IPS-18a (cell line): ENCODE measurements around the gene OTOF.

ENCODE experiments used
- H3K27ac ChIP-seq: one replicate; pipeline ENCODE4 v1.5.1; 2013; ENCODE audit warnings: low read length
- H3K27me3 ChIP-seq: one replicate; pipeline ENCODE4 v1.6.1; 2013; ENCODE audit warnings: mild to moderate bottlenecking, low read length; ENCODE audit not compliant: control insufficient read depth, insufficient read depth
- H3K36me3 ChIP-seq: one replicate; pipeline ENCODE4 v1.6.1; 2013; ENCODE audit warnings: low read depth, low read length; ENCODE audit not compliant: control insufficient read depth
- H3K4me1 ChIP-seq: one replicate; pipeline ENCODE4 v1.6.1; 2013; ENCODE audit warnings: low read depth, low read length; ENCODE audit not compliant: control insufficient read depth
- H3K4me3 ChIP-seq: one replicate; pipeline ENCODE4 v1.5.1; 2013; ENCODE audit warnings: low read length
- H3K9ac ChIP-seq: one replicate; pipeline ENCODE4 v1.6.1; 2013; ENCODE audit warnings: mild to moderate bottlenecking, low read length, moderate library complexity
- H3K9me3 ChIP-seq: one replicate; pipeline ENCODE4 v1.6.1; 2013; ENCODE audit warnings: low read depth, low read length; ENCODE audit not compliant: control insufficient read depth

Gene OTOF

GRCh38 chr2:26430826-26431225 is 47.1 kb downstream of the OTOF start:
- no peaks in the 10 kb centered on the region for H3K9me3 ChIP-seq
- H3K27me3 ChIP-seq: no peaks in the 10 kb centered on the region
- H3K4me3 ChIP-seq: no peak overlapping the region
- H3K9ac ChIP-seq: no peak overlapping the region
- no peaks in the 10 kb centered on the region for H3K36me3 ChIP-seq
- no peaks in the 10 kb centered on the region for H3K4me1 ChIP-seq
- no peak overlapping the region for H3K27ac ChIP-seq

DNA sequence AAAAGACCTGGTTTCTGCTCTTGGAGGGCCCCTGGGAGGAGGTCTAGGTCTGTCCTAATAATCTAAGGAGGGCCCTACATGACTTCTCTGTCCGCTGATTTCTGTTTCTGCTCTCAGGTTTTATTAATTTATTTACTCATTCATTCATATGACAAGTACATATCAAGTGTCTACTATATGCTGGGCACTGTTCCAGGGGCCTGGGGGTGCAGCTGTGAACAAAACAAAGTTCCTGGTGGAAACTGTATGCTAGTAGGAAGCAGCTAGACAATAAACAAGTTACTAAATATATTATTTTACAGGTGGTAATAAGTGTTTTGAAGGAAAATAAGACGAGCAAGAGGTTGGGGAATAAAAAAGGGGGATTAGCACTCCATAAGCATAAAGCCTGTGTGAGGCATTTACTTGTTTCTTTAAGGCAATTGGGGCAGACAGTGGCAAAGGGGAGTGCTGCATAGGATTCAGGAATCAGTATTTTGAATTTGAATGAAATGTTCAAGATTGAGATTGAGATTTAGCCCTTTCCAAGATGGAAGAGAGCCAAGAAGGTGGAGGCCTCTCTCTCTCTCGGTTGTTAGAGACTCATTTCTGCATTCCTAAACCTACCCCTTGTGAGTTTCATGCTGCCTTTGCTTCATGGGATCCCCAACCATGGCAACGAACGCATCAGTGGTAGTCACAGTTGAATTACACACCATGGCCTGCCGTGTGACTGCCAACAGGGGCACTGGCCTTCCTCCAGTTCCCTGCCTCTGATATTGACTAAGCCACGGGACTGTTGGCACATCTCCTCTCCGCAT is 47.9 kb downstream of the OTOF start:
- no peaks in the 10 kb centered on the region for H3K27me3 ChIP-seq
- H3K9ac ChIP-seq: no peak overlapping the region
- H3K36me3 ChIP-seq: no peaks in the 10 kb centered on the region
- H3K4me1 ChIP-seq: no peaks in the 10 kb centered on the region
- H3K9me3 ChIP-seq: no peaks in the 10 kb centered on the region
- no peak overlapping the region for H3K27ac ChIP-seq
- H3K4me3 ChIP-seq: no peak overlapping the region

GRCh38 chr2:26428846-26429245 is 49.1 kb downstream of the OTOF start:
- no peaks in the 10 kb centered on the region for H3K4me1 ChIP-seq
- H3K27me3 ChIP-seq: no peaks in the 10 kb centered on the region
- no peak overlapping the region for H3K9ac ChIP-seq
- no peak overlapping the region for H3K4me3 ChIP-seq
- no peak overlapping the region for H3K27ac ChIP-seq
- H3K9me3 ChIP-seq: no peaks in the 10 kb centered on the region
- no peaks in the 10 kb centered on the region for H3K36me3 ChIP-seq

GRCh38 chr2:26424221-26424620 is 53.7 kb downstream of the OTOF start:
- no peak overlapping the region for H3K9ac ChIP-seq
- no peaks in the 10 kb centered on the region for H3K36me3 ChIP-seq
- no peak overlapping the region for H3K27ac ChIP-seq
- no peak overlapping the region for H3K4me3 ChIP-seq
- peaks cover 5% of the 10 kb centered on the region for H3K4me1 ChIP-seq
- H3K27me3 ChIP-seq: no peaks in the 10 kb centered on the region
- H3K9me3 ChIP-seq: no peaks in the 10 kb centered on the region

GRCh38 chr2:26423750-26424149 is 54.2 kb downstream of the OTOF start:
- Histone ChIP-seq H3K4me1 (peaks cover 5% of the 10 kb centered on the region), H3K27me3 (no peaks in the 10 kb centered on the region), H3K4me3 (no peak overlapping the region), H3K9me3 (no peaks in the 10 kb centered on the region), H3K27ac (no peak overlapping the region), H3K9ac (no peak overlapping the region), H3K36me3 (no peaks in the 10 kb centered on the region)

- Histone ChIP-seq H3K9ac (no peak overlapping the region), H3K27me3 (no peaks in the 10 kb centered on the region), H3K4me1 (peaks cover 5% of the 10 kb centered on the region)
These were observed 54.8 kb downstream of the OTOF start for GRCh38 chr2:26422947-26423629.

GRCh38 chr2:26421961-26422360 is 56.0 kb downstream of the OTOF start:
- Histone ChIP-seq H3K36me3 (no peaks in the 10 kb centered on the region), H3K9me3 (no peaks in the 10 kb centered on the region), H3K9ac (no peak overlapping the region), H3K4me3 (no peak overlapping the region), H3K27ac (no peak overlapping the region), H3K27me3 (no peaks in the 10 kb centered on the region), H3K4me1 (peaks cover 5% of the 10 kb centered on the region)

More at GRCh38 chr2:26422947-26423629, 54.8 kb downstream of the OTOF start:
- Histone ChIP-seq H3K9me3 (no peaks in the 10 kb centered on the region), H3K36me3 (no peaks in the 10 kb centered on the region), H3K4me3 (no peak overlapping the region), H3K27ac (no peak overlapping the region)

- H3K9me3 ChIP-seq: no peaks in the 10 kb centered on the region
These were observed 63.6 kb downstream of the OTOF start for GRCh38 chr2:26414311-26414710.

DNA sequence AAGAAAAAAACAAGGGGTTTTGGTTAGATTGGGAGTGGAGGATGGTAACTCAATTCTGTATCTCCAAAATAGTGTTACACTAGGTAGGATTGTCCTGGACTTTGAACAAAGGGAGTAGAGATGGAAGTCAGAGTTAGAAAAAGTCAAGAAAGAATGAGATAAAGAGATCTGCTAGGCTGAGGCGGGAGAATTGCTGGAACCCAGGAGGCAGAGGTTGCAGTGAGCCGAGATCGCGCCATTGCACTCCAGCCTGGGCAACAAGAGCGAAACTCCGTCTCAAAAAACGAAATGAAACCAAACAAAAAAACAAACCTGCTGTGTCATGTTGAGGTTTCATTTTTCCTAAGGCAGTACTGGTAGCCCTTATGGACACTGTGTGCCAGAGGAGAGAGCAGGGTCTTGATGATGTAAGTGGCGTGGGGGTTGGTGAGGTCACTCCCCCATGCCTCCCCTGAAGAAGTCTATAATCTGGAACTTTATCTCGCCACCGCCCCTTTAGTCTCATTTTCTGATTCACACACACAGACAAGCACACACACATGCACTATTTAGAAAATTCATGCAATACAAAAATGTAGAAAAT is 65.7 kb downstream of the OTOF start:
- no peak overlapping the region for H3K4me3 ChIP-seq
- no peaks in the 10 kb centered on the region for H3K4me1 ChIP-seq
- no peak overlapping the region for H3K27ac ChIP-seq
- H3K27me3 ChIP-seq: no peaks in the 10 kb centered on the region
- H3K9ac ChIP-seq: no peak overlapping the region
- no peaks in the 10 kb centered on the region for H3K36me3 ChIP-seq
- H3K9me3 ChIP-seq: no peaks in the 10 kb centered on the region

More at GRCh38 chr2:26414311-26414710, 63.6 kb downstream of the OTOF start:
- Histone ChIP-seq H3K27me3 (no peaks in the 10 kb centered on the region), H3K4me1 (no peaks in the 10 kb centered on the region), H3K27ac (no peak overlapping the region), H3K36me3 (no peaks in the 10 kb centered on the region), H3K4me3 (no peak overlapping the region), H3K9ac (no peak overlapping the region)

GRCh38 chr2:26411419-26411818 is 66.5 kb downstream of the OTOF start:
- Histone ChIP-seq H3K4me1 (no peaks in the 10 kb centered on the region), H3K9me3 (no peaks in the 10 kb centered on the region), H3K27ac (no peak overlapping the region), H3K9ac (no peak overlapping the region), H3K4me3 (no peak overlapping the region), H3K27me3 (no peaks in the 10 kb centered on the region), H3K36me3 (no peaks in the 10 kb centered on the region)

DNA sequence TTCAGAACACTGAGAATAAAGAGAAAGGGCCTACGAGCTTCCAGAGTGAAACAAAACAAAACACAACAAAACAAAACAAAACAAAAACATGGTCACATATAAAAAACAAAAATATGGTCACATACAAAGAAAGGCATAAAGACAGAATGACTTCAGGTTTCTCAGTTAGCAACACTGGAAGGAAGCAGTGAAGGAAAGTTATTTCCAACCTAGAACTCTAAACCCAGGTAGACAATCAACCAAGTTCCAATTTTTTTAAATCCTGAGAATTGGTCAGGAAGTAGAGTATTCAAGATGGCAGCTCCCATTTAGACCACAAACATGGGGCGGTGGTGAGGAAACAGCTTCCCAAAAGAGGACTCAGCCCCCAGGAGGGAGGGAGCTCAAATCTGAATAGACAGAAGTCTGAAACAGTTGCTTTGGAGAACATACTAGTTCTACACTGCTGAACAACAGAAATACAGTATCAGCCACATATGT is 67.1 kb downstream of the OTOF start:
- Histone ChIP-seq H3K27me3 (no peaks in the 10 kb centered on the region), H3K36me3 (no peaks in the 10 kb centered on the region), H3K9me3 (no peaks in the 10 kb centered on the region), H3K9ac (no peak overlapping the region), H3K4me1 (no peaks in the 10 kb centered on the region), H3K4me3 (no peak overlapping the region), H3K27ac (no peak overlapping the region)
